IMR-90 (cell line): ENCODE measurements around the gene TGM1. TPM values are rescaled to one million over a fixed set of nuclear protein-coding genes. Genes with fewer than 3 reads are reported as not detected.

Experiments used
- ATAC-seq: fragments of 200-7000 bp; cut with Tn5 transposase; 2 replicates; pipeline ENCODE4 v1.9.1; 2020; ENCODE audit warnings: low read depth, mild to moderate bottlenecking, moderate library complexity
- BruUV-seq: library from RNA; stranded (reverse); fragments of 400-500 nt; replicated peaks from 2 replicates; lab custom pipeline; 2021; lab: Mats Ljungman, UMichigan
- CTCF ChIA-PET: fragments of 300-600 bp; formaldehyde crosslinking; extraction: SDS; loops from one replicate; lab custom pipeline; 2021; ENCODE audit warnings: antibody characterized with exemption; lab: Yijun Ruan, JAX
- POLR2A ChIA-PET: fragments of 300-600 bp; sonication (Branson Sonifier 250); formaldehyde crosslinking; loops from one replicate; lab custom pipeline; 2022; ENCODE audit warnings: antibody characterized with exemption; ENCODE audit not compliant: unreplicated experiment; lab: Charles Lee
- DNase-seq: peaks from one replicate; pipeline ENCODE4 v3.0.0; 2013
- H2AFZ ChIP-seq: replicated peaks from 2 replicates; pipeline ENCODE3; 2013; ENCODE audit warnings: low read length, mild to moderate bottlenecking; ENCODE audit not compliant: poor library complexity
- H2AK5ac ChIP-seq: 2 replicates; pipeline ENCODE4 v1.6.1; 2013; ENCODE audit warnings: low read depth, low read length, inconsistent platforms
- H2AK9ac ChIP-seq: replicated peaks from 2 replicates; pipeline ENCODE3; 2013; ENCODE audit warnings: mild to moderate bottlenecking, low read depth, low read length, moderate library complexity; ENCODE audit not compliant: poor library complexity
- H2BK120ac ChIP-seq: 2 replicates; pipeline ENCODE4 v1.6.1; 2013; ENCODE audit warnings: low read depth, low read length, inconsistent platforms
- H2BK15ac ChIP-seq: 3 replicates; pipeline ENCODE4 v1.6.1; 2013; ENCODE audit warnings: low read depth, low read length, inconsistent platforms
- H2BK20ac ChIP-seq: 2 replicates; pipeline ENCODE4 v1.6.1; 2013; ENCODE audit warnings: low read depth, mild to moderate bottlenecking, inconsistent platforms, low read length, moderate library complexity
- H2BK5ac ChIP-seq: 2 replicates; pipeline ENCODE4 v1.6.1; 2013; ENCODE audit warnings: mild to moderate bottlenecking, low read depth, low read length, inconsistent platforms; ENCODE audit not compliant: poor library complexity, severe bottlenecking
- H3K14ac ChIP-seq: replicated peaks from 2 replicates; pipeline ENCODE4 v1.6.1; 2013; ENCODE audit warnings: low read depth, low read length, inconsistent platforms
- H3K18ac ChIP-seq: 2 replicates; pipeline ENCODE4 v1.6.1; 2013; ENCODE audit warnings: low read depth, low read length, control low read depth
- H3K23ac ChIP-seq: 2 replicates; pipeline ENCODE4 v1.6.1; 2013; ENCODE audit warnings: low read depth, low read length, inconsistent platforms
- H3K27ac ChIP-seq: 2 replicates; pipeline ENCODE4 v1.5.1; 2013; ENCODE audit warnings: mild to moderate bottlenecking, control low read depth, low read length; ENCODE audit not compliant: insufficient read depth
- H3K27me3 ChIP-seq: 2 replicates; pipeline ENCODE4 v1.6.1; 2013; ENCODE audit warnings: low read length; ENCODE audit not compliant: control insufficient read depth, insufficient read depth
- H3K36me3 ChIP-seq: 2 replicates; pipeline ENCODE4 v1.6.1; 2013; ENCODE audit warnings: low read length, mixed read lengths; ENCODE audit not compliant: control insufficient read depth, insufficient read depth
- H3K4ac ChIP-seq: 2 replicates; pipeline ENCODE4 v1.6.1; 2013; ENCODE audit warnings: low read depth, low read length, inconsistent platforms
- H3K4me1 ChIP-seq: 2 replicates; pipeline ENCODE4 v1.6.1; 2013; ENCODE audit warnings: low read length, mixed read lengths; ENCODE audit not compliant: control insufficient read depth, insufficient read depth
- H3K4me2 ChIP-seq: 2 replicates; pipeline ENCODE4 v1.6.1; 2013; ENCODE audit warnings: low read depth, mild to moderate bottlenecking, control low read depth, low read length, moderate library complexity
- H3K4me3 ChIP-seq: 2 replicates; pipeline ENCODE4 v1.5.1; 2013; ENCODE audit warnings: low read depth, mild to moderate bottlenecking, control low read depth, low read length, moderate library complexity; ENCODE audit not compliant: insufficient read depth
- H3K56ac ChIP-seq: 2 replicates; pipeline ENCODE4 v1.6.1; 2013; ENCODE audit warnings: low read length, inconsistent platforms; ENCODE audit not compliant: insufficient read depth; ENCODE audit errors: extremely low read depth
- H3K79me1 ChIP-seq, 2 experiments: 2 replicates each; pipeline ENCODE4 v1.6.1; 2013; ENCODE audit warnings: low read length in 2 of 2, inconsistent platforms in 1 of 2, low read depth in 1 of 2
- H3K9ac ChIP-seq: 2 replicates; pipeline ENCODE4 v1.6.1; 2013; ENCODE audit warnings: low read depth, low read length, control low read depth
- H3K9me1 ChIP-seq: 2 replicates; pipeline ENCODE4 v1.6.1; 2013; ENCODE audit warnings: low read length, inconsistent platforms; ENCODE audit not compliant: insufficient read depth
- H3K9me3 ChIP-seq: 2 replicates; pipeline ENCODE4 v1.6.1; 2013; ENCODE audit warnings: low read length; ENCODE audit not compliant: control insufficient read depth, insufficient read depth
- H4K20me1 ChIP-seq: 2 replicates; pipeline ENCODE4 v1.6.1; 2013; ENCODE audit warnings: low read length, inconsistent platforms; ENCODE audit not compliant: insufficient read depth
- H4K5ac ChIP-seq: 2 replicates; pipeline ENCODE4 v1.6.1; 2013; ENCODE audit warnings: mild to moderate bottlenecking, low read depth, low read length, control low read depth
- H4K8ac ChIP-seq, 2 experiments: 2 replicates each; pipeline ENCODE4 v1.6.1; 2013; ENCODE audit warnings: low read depth in 2 of 2, low read length in 2 of 2, control low read depth in 1 of 2, inconsistent platforms in 1 of 2
- H4K91ac ChIP-seq: 2 replicates; pipeline ENCODE4 v1.6.1; 2013; ENCODE audit warnings: low read depth, low read length, inconsistent platforms; ENCODE audit not compliant: insufficient read depth
- CHD1 ChIP-seq: IDR thresholded peaks from 2 replicates; pipeline ENCODE4 v1.6.1; 2012; ENCODE audit warnings: low read depth, low read length, improper control_type of control experiment
- NFE2L2 ChIP-seq: fragments of 150-350 bp; IDR thresholded peaks from 2 replicates; pipeline ENCODE4 v1.6.1; 2016; ENCODE audit warnings: low read depth, mild to moderate bottlenecking, low read length
- POLR2A ChIP-seq: IDR thresholded peaks from 2 replicates; pipeline ENCODE4 v1.6.1; 2012; ENCODE audit warnings: mild to moderate bottlenecking, low read depth, low read length
- RFX5 ChIP-seq: IDR thresholded peaks from 2 replicates; pipeline ENCODE4 v1.8.0; 2012; ENCODE audit warnings: low read depth, mild to moderate bottlenecking, low read length, moderate library complexity
- WGBS, 2 experiments: methylation state at CpG; one replicate each; pipeline versions ENCODE4 v1.1.5 to v1.1.7; 2013; ENCODE audit warnings: missing lambda C conversion rate in 2 of 2; ENCODE audit not compliant: insufficient read length in 1 of 2; ENCODE audit errors: extremely low coverage in 2 of 2; 5-methylcytosine and 5-hydroxymethylcytosine counted together
- dilution Hi-C: fragments of 300-500 bp; cut with HindIII; formaldehyde crosslinking; loops from one replicate; pipeline ENCODE4 v1.14.3; 2018; ENCODE audit warnings: low sequenced_read_pairs; ENCODE audit not compliant: unreplicated experiment
- in situ Hi-C: fragments of 300-500 bp; cut with MboI; formaldehyde crosslinking; loops from 3 replicates; pipeline ENCODE4 v1.14.3; 2019; ENCODE audit warnings: low sequenced_read_pairs, inconsistent platforms, mixed read lengths
- intact Hi-C: fragments of 100-400 bp; cut with micrococcal nuclease; formaldehyde crosslinking; loops from 2 replicates; pipeline ENCODE4 v1.10.0; 2022
- polyA plus RNA-seq, 3 experiments: library from polyadenylated mRNA; depleted of rRNA; stranded (reverse); fragments of >200 nt; gene quantifications; 2 replicates each; pipeline ENCODE4 v1.2.3, GENCODE V29; 2012; ENCODE audit warnings: low replicate concordance in 1 of 3
- total RNA-seq: library from RNA; depleted of rRNA; stranded (reverse); fragments of >200 nt; gene quantifications from 2 replicates; pipeline ENCODE4 v1.2.3, GENCODE V29; 2012

The TGM1 gene
- total and polyA plus RNA-seq, 2 of the 4 experiments (the other 2 are of a cell fraction), result 0.72 to 3.3 TPM

- no peak overlapping the region for H3K56ac ChIP-seq
- no peak overlapping the region for H3K4me2 ChIP-seq
- peak overlapping the region; percentile 75 for H2AK9ac ChIP-seq
- intact Hi-C loops, result no loop called here
- POLR2A ChIA-PET, result no interaction called here
- H2BK15ac ChIP-seq, result no peak overlapping the region
- in situ Hi-C loops, result no loop called here
- H3K9ac ChIP-seq, result no peak overlapping the region
- H3K14ac ChIP-seq, result no peak overlapping the region
- ATAC-seq (no peak), DNase-seq (no peak)
- no peak overlapping the region for H3K4me3 ChIP-seq
- BruUV-seq, result no TSS peak
- dilution Hi-C loops, result no loop called here
- no peak overlapping the region for H2BK20ac ChIP-seq
- H2BK5ac ChIP-seq, result no peak overlapping the region
- no peak overlapping the region for H4K91ac ChIP-seq
- H4K5ac ChIP-seq, result no peak overlapping the region
- H4K8ac ChIP-seq, result no peak overlapping the region
- H3K4ac ChIP-seq, result no peak overlapping the region
- H3K36me3 ChIP-seq, result peaks cover 2% of the 10 kb centered on the region; the same call in 1 of the 2 replicates
- H3K9me1 ChIP-seq, result peaks cover 31% of the 10 kb centered on the region
- TF ChIP-seq POLR2A, result no peak
- no peak for TF ChIP-seq CHD1
- no peak for TF ChIP-seq NFE2L2
- TF ChIP-seq RFX5, result no peak
- CTCF ChIA-PET, result no interaction called here
- H3K4me1 ChIP-seq, result peaks cover 16% of the 10 kb centered on the region
- H3K27ac ChIP-seq, result no peak overlapping the region
- no peak overlapping the region for H2AFZ ChIP-seq
- no peak overlapping the region for H2BK120ac ChIP-seq
- no peak overlapping the region for H3K23ac ChIP-seq
- no peaks in the 10 kb centered on the region for H3K27me3 ChIP-seq
- no peaks in the 10 kb centered on the region for H4K20me1 ChIP-seq
- no peaks in the 10 kb centered on the region for H3K9me3 ChIP-seq
- H2AK5ac ChIP-seq, result no peak overlapping the region
- WGBS, 2 experiments, result 77% methylated on average over 5 of the region's 7 CpGs; no CpG with 5 or more reads in 1 of the 2 experiments
- H3K79me1 ChIP-seq, result peaks cover 0 to under 1% of the 10 kb centered on the region in 2 experiments; a peak in 1 of 4 replicates
- H3K18ac ChIP-seq, result no peak overlapping the region
These were observed 9.0 kb downstream of the TGM1 start for GRCh38 chr14:24253936-24254335.
